H1 (cell line): ENCODE data around the gene TPSB2. TPM values are rescaled to one million over a fixed set of nuclear protein-coding genes. Genes with fewer than 3 reads are reported as not detected.

Experiments
- ASH2L ChIP-seq: fragments of 200-600, 300-600 bp; sonication (generic); IDR thresholded peaks from one replicate; pipeline ENCODE4 v1.7.1; 2017; ENCODE audit warnings: low read length
- CHD7 ChIP-seq: fragments of 300-600 bp; sonication (generic); IDR thresholded peaks from 2 replicates; pipeline ENCODE4 v1.7.1; 2012; ENCODE audit warnings: low read length, moderate library complexity, mild to moderate bottlenecking, inconsistent platforms; ENCODE audit not compliant: insufficient replicate concordance
- KDM1A ChIP-seq: fragments of 200-600, 300-600 bp; sonication (generic); IDR thresholded peaks from 2 replicates; pipeline ENCODE4 v1.7.1; 2016; ENCODE audit warnings: mild to moderate bottlenecking, low read length, borderline replicate concordance
- SAP30 ChIP-seq: fragments of 300-600 bp; sonication (generic); IDR thresholded peaks from 2 replicates; pipeline ENCODE4 v1.7.1; 2012; ENCODE audit warnings: low read length, moderate library complexity, mild to moderate bottlenecking, inconsistent platforms; ENCODE audit not compliant: insufficient read depth, insufficient replicate concordance
- TAF1 ChIP-seq: IDR thresholded peaks from 2 replicates; pipeline ENCODE4 v1.6.1; 2011; ENCODE audit warnings: mild to moderate bottlenecking, low read depth, low read length
- TEAD4 ChIP-seq: IDR thresholded peaks from 2 replicates; pipeline ENCODE4 v1.6.1; 2012; ENCODE audit warnings: low read depth, low read length, inconsistent platforms, mixed read lengths
- polyA plus RNA-seq, 7 experiments: library from polyadenylated mRNA; depleted of rRNA in 3 of 7; stranded (reverse) in 5 of 7; unstranded in 2 of 7; fragments of >200 nt in 5 of 7; fragments of 200-250 nt in 2 of 7; gene quantifications; 1 replicate in 5 of 7; 2 replicates in 1 of 7; 4 replicates in 1 of 7; pipeline versions ENCODE4 v1.2.1 to v1.2.3, GENCODE V29; 2011 to 2013; ENCODE audit warnings: missing spikeins in 2 of 7, mixed read lengths in 2 of 7
- total RNA-seq: library from RNA; stranded (reverse); fragmentation: NEBNext Ultra II Directional; extraction: Animal tissue kit (Norgen Biotek cat#: 25700); gene quantifications from 2 replicates; pipeline ENCODE4 v1.2.1, GENCODE V29; 2021

TPSB2 gene
- total and polyA plus RNA-seq, 2 of the 8 experiments (the other 6 are each of a cell fraction or from before 2014, with no cell fraction given), result 0.08 TPM; not detected in 1

GRCh38 chr16:1224558-1224957 is 5.4 kb downstream of the TPSB2 start (continued):
- TF ChIP-seq SAP30 (no peak), KDM1A (no peak), TEAD4 (no peak), CHD7 (no peak), ASH2L (no peak), TAF1 (no peak)
